Testis (tissue), 5 donors: ENCODE results near the gene DFFA. TPM values are rescaled to one million over a fixed set of nuclear protein-coding genes. Genes with fewer than 3 reads are reported as not detected.

Experiments
- DNase-seq: peaks from one replicate; pipeline ENCODE4 v3.0.0-alpha.2; 2019
- H3K27ac ChIP-seq, 2 donors: fragments of 200-600 bp; sonication (generic); one replicate each; pipeline ENCODE4 v1.5.1; 2019
- H3K27me3 ChIP-seq: fragments of 200-600 bp; sonication (generic); one replicate; pipeline ENCODE4 v1.5.1; 2019
- H3K36me3 ChIP-seq: fragments of 200-600 bp; sonication (generic); one replicate; pipeline ENCODE4 v1.5.1; 2017; ENCODE audit warnings: low read depth; ENCODE audit errors: missing control alignments
- H3K4me1 ChIP-seq: fragments of 200-600 bp; sonication (generic); one replicate; pipeline ENCODE4 v1.5.1; 2019
- H3K4me3 ChIP-seq, 2 donors: fragments of 200-600 bp; sonication (generic); one replicate each; pipeline ENCODE4 v1.5.1; 2017 to 2019
- H3K9me3 ChIP-seq: fragments of 200-600 bp; sonication (generic); one replicate; pipeline ENCODE4 v1.5.1; 2017
- CTCF ChIP-seq, 3 experiments: fragments of 450-650 bp in 2 of 3; fragments of 200-600 bp in 1 of 3; sonication (generic) in 1 of 3; IDR thresholded peaks; one replicate each; pipeline ENCODE4 v1.5.1; 2016 to 2019; ENCODE audit warnings: antibody characterized with exemption in 3 of 3, mild to moderate bottlenecking in 2 of 3, moderate library complexity in 1 of 3
- POLR2A ChIP-seq: fragments of 450-650 bp; IDR thresholded peaks from one replicate; pipeline ENCODE4 v1.6.1; 2017; ENCODE audit warnings: antibody characterized with exemption, mild to moderate bottlenecking, moderate library complexity
- WGBS, 2 donors: methylation state at CpG; one replicate each; pipeline ENCODE4 v1.1.5; 2018; 5-methylcytosine and 5-hydroxymethylcytosine counted together
- intact Hi-C: fragments of 100-400 bp; cut with DNase I; formaldehyde crosslinking; loops from one replicate; pipeline ENCODE4 v1.15.1; 2023; ENCODE audit warnings: low total_unique reads
- long read RNA-seq, 2 donors: transcript quantifications; one replicate each; lab custom pipeline, GENCODE V29; 2026
- polyA plus RNA-seq: library from polyadenylated mRNA; stranded (reverse); fragments of 350-450 nt; fragmentation: Illumina TruSeq; extraction: RNeasy Lipid Tissue Mini Kit (QIAGEN cat#74804); gene quantifications from one replicate; pipeline ENCODE4 v1.2.3, GENCODE V29; 2014; ENCODE audit warnings: low read depth, low replicate concordance; ENCODE audit not compliant: insufficient read depth
- total RNA-seq, 2 donors: library from RNA; depleted of rRNA; stranded (reverse); fragments of >200 nt; gene quantifications; one replicate each; pipeline ENCODE4 v1.2.3, GENCODE V29; 2016

The DFFA gene
- 10 to 100 TPM; 31.1 to 34.9 TPM for total RNA-seq
- 27.3 TPM for polyA plus RNA-seq
- long read RNA-seq, donor 1, full-length matches to known transcripts = 24 of 24 reads
- long read RNA-seq, donor 1, partial matches to known transcripts = 0 of 24 reads
- long read RNA-seq, donor 1, other reads (novel, unspliced or antisense) = 0 of 24 reads
- long read RNA-seq, donor 2, full-length matches to known transcripts = 9 of 9 reads
- long read RNA-seq, donor 2, partial matches to known transcripts = 0 of 9 reads
- long read RNA-seq, donor 2, other reads (novel, unspliced or antisense) = 0 of 9 reads

GRCh38 chr1:10472220-10473144 is at the start of gene DFFA:
Gene DFFA, minus strand, starts transcription at chr1:10472529. Its CDS starts 71 bp downstream, at chr1:10472458.
- WGBS, 2 donors = 1 to 2% methylated on average over 25 to 59 of the region's 59 CpGs
- intact Hi-C loops = no loop called here
- Histone ChIP-seq H3K27ac (peak within 1 kb of the TSS; percentile 62 to 65), H3K4me1 (peaks cover 21% of the 10 kb centered on the region), H3K4me3 (peak within 1 kb of the TSS; percentile 68 to 72), H3K36me3 (no peaks in the 10 kb centered on the region), H3K9me3 (no peaks in the 10 kb centered on the region), H3K27me3 (no peaks in the 10 kb centered on the region)
- peak; percentile 99 for DNase-seq
- peak; percentile 65 for TF ChIP-seq POLR2A
- TF ChIP-seq CTCF (IDR thresholded peaks at IDR 0.05) = no peak

GRCh38 chr1:10521537-10522157 is 49.3 kb upstream of the DFFA start:
- TF ChIP-seq POLR2A (no peak), CTCF (IDR thresholded peaks at IDR 0.05) (no peak)
- H3K27me3 ChIP-seq = no peaks in the 10 kb centered on the region
- H3K4me3 ChIP-seq = no peak overlapping the region
- no peak overlapping the region for H3K27ac ChIP-seq
- peaks cover 6% of the 10 kb centered on the region for H3K4me1 ChIP-seq
- no peak for DNase-seq
- WGBS, 2 donors = 86 to 94% methylated on average over 8 of the region's 8 CpGs
- intact Hi-C loops = no loop called here
- H3K36me3 ChIP-seq = no peaks in the 10 kb centered on the region
- no peaks in the 10 kb centered on the region for H3K9me3 ChIP-seq

- Histone ChIP-seq H3K4me1 (peaks cover 6% of the 10 kb centered on the region), H3K36me3 (no peaks in the 10 kb centered on the region), H3K4me3 (no peak overlapping the region), H3K27ac (no peak overlapping the region), H3K9me3 (no peaks in the 10 kb centered on the region), H3K27me3 (no peaks in the 10 kb centered on the region)
- intact Hi-C loops = no loop called here
- WGBS, 2 donors = 86 to 87% methylated on average over 1 of the region's 1 CpG
- no peak for TF ChIP-seq POLR2A
- TF ChIP-seq CTCF (IDR thresholded peaks at IDR 0.05) = no peak
- no peak for DNase-seq
Measured at GRCh38 chr1:10520952-10521351, 48.6 kb upstream of the DFFA start.

- Histone ChIP-seq H3K36me3 (no peaks in the 10 kb centered on the region), H3K9me3 (no peaks in the 10 kb centered on the region), H3K4me3 (no peak overlapping the region), H3K27ac (no peak overlapping the region), H3K27me3 (no peaks in the 10 kb centered on the region), H3K4me1 (peaks cover 6% of the 10 kb centered on the region)
- no peak for TF ChIP-seq CTCF (IDR thresholded peaks at IDR 0.05)
- no peak for TF ChIP-seq POLR2A
- WGBS, 2 donors = 93 to 95% methylated on average over 6 of the region's 6 CpGs
- no peak for DNase-seq
- intact Hi-C loops = no loop called here
Measured at GRCh38 chr1:10520497-10520896, 48.2 kb upstream of the DFFA start.
